Measurements from ENCODE around the gene CCN5.
"Not testable (repeated sequence)": the region's sequence is repeated elsewhere in the genome, so short reads cannot be mapped to it uniquely, and the experiment has no call there.

The CCN5 gene

GRCh38 chr20:44759595-44759994, 44.4 kb downstream of the CCN5 start:
- DNase-seq (ENCODE audit: low read depth) = no peak

DNA sequence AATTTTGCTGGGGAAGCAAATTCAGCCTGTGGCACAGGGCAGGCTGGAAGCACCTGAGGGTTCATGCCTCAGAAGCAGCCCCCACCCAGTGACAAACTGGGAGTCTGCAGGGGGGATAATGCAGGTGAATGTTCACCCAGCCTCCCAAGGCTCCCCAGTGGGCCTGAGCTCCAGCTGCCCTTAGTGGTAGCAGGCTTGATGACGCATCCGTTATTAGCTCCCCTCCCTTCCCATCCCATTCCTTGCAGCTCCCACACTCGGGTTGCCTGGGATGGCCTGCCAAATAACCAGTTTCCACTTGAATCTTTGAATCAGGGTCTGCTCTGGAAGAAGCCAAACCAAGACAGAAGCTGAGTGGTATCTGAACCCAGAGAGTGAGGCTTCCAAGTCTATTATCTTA, 46.3 kb downstream of the CCN5 start:
- DNase-seq (ENCODE audit: low read depth) = no peak

- DNase-seq (ENCODE audit: low read depth) = no peak
Observed at GRCh38 chr20:44762466-44763140, 47.4 kb downstream of the CCN5 start.

DNA sequence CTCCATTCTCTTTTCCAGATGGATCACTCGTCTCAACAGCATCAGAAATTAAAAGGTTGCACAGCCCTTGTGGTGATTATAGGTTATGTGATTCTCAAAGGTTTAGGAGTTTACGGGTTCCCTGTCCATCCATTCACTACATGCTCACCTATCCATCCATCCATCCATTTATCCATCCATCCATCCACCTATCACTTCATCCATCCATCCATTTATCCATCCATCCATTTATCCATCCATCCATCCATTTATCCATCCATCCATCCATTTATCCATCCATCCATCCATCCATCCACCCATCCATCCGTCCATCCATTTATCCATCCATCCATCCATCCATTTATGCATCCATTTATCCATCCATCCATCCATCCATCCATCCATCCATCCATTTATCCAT, 48.6 kb downstream of the CCN5 start:
- not testable (repeated sequence) for DNase-seq (ENCODE audit: low read depth)

- no peak for DNase-seq (ENCODE audit: low read depth)
Observed at GRCh38 chr20:44765091-44765490, 49.9 kb downstream of the CCN5 start.

- no peak for DNase-seq (ENCODE audit: low read depth)
Observed at GRCh38 chr20:44765701-44766347, 50.7 kb downstream of the CCN5 start.

GRCh38 chr20:44768256-44768655, 53.1 kb downstream of the CCN5 start:
- no peak for DNase-seq (ENCODE audit: low read depth)

GRCh38 chr20:44768854-44769480, 53.8 kb downstream of the CCN5 start:
- no peak for DNase-seq (ENCODE audit: low read depth)

DNA sequence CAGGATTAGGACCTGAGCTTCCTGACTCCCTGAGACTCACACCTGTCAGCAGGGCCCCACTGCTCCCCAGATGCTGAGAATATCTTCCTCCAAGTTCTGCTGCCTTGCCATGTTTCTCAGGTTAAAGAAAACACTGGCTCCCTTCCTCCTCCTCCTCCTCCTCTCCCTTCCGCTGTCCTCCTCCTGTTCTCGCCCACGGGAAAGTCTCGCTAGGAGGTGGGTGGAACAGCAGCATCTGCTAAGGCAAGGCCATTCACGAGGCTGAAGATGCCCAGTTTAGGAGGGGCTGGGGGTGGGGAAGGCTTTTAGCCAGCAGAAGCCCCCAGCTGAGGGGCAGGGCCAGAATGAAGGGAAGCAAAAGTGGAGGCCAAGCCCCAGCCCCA, 54.3 kb downstream of the CCN5 start:
- DNase-seq (ENCODE audit: low read depth) = no peak

DNA sequence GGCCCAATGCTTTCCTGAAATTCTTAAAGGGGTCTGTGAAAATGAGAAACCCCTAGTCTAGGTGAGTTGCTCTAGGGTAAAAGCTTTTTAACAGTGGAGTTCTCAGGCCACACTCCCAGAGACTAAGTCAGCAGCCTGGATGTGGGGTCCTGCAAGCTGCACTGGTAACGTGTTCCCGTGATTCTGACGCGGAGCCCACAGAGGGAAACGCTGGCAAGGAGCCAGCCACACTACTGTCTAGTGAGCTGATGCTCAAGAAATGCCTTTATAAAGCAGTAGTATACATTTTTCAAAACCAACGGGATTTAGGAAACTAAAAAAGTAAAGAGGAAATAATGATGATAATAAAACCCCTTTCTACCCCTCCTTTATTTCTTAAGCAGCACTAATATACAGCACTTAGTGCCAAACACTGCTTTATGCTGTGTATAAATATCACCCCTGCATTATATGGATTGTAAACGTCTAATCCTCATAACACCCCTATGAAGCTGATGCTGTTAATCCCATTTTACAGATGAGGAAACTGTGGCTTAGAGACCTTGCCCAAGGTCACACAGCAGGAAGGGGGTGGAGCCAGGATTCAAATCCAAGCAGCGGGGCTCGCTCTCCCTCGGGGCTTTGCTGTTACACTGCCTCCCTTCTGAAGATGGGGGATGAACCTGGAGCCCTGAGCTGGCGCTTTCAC, 55.5 kb downstream of the CCN5 start:
- DNase-seq (ENCODE audit: low read depth) = no peak

- DNase-seq (ENCODE audit: low read depth) = no peak
Observed at GRCh38 chr20:44771172-44771535, 56.0 kb downstream of the CCN5 start.

- DNase-seq (ENCODE audit: low read depth) = no peak
Observed at GRCh38 chr20:44772636-44773035, 57.5 kb downstream of the CCN5 start.

DNA sequence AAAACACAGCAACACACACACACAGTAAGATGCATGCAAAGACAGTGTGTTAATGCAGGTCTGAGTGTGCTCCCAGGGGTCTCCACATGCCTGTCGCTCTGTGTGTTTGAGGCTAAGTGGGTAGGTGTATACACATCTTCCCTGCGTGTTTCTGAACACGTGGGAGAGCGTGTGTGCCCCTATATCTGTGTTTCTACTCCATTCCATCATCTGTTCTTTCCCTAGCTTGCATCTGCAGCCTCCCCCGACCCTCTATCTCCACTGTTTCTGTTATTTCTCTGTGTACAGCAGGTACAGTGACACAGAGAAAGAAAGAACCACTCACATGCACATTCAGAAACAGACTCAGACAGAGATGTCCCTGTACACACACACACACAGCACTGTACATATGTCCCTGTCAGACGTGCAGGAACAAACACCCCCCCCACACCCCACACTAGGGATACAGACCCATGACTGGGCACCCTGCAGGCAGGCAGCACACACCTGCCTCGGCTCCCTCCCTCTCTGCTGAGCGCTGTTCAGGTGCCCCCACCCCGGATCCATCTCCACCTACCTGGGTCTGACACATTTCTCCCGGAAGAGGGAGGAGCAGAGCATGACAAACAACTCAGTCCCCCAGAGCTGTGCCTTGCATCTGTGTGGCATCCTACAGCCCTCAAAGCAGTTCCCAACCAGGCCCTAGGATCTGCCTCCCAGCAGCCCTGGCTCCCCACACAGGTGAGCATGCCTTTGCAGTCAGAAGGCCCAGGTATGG, 58.1 kb downstream of the CCN5 start:
- no peak for DNase-seq (ENCODE audit: low read depth)

- no peak for DNase-seq (ENCODE audit: low read depth)
Observed at GRCh38 chr20:44776980-44777379, 61.8 kb downstream of the CCN5 start.

Data from activated T-helper 9 cell treated with anti-CD3 and anti-CD28 coated beads, Interleukin-2, amount 50 U/mL, for 16 hours (primary cell).